ENCODE measurements around the gene ZP1. TPM values are rescaled to one million over a fixed set of nuclear protein-coding genes. Genes with fewer than 3 reads are reported as not detected.

ZP1 gene
- total RNA-seq, 4 donors from 2014 or later: 0.34 to 10.0 (median 1.5) TPM; not detected in 1

- TF ChIP-seq, protein P1, sequence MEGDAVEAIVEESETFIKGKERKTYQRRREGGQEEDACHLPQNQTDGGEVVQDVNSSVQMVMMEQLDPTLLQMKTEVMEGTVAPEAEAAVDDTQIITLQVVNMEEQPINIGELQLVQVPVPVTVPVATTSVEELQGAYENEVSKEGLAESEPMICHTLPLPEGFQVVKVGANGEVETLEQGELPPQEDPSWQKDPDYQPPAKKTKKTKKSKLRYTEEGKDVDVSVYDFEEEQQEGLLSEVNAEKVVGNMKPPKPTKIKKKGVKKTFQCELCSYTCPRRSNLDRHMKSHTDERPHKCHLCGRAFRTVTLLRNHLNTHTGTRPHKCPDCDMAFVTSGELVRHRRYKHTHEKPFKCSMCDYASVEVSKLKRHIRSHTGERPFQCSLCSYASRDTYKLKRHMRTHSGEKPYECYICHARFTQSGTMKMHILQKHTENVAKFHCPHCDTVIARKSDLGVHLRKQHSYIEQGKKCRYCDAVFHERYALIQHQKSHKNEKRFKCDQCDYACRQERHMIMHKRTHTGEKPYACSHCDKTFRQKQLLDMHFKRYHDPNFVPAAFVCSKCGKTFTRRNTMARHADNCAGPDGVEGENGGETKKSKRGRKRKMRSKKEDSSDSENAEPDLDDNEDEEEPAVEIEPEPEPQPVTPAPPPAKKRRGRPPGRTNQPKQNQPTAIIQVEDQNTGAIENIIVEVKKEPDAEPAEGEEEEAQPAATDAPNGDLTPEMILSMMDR (IDR thresholded peaks at IDR 0.05; ENCODE audit: low read depth): no peak
These were observed 23.4 kb downstream of the ZP1 start for GRCh38 chr11:60890696-60891095.

GRCh38 chr11:60891103-60891741 lies 23.9 kb downstream of the ZP1 start:
- TF ChIP-seq, protein P1 (IDR thresholded peaks at IDR 0.05; ENCODE audit: low read depth): no peak

GRCh38 chr11:60895687-60896086 lies 28.3 kb downstream of the ZP1 start:
- TF ChIP-seq, protein P1 (IDR thresholded peaks at IDR 0.05; ENCODE audit: low read depth): no peak

GRCh38 chr11:60897496-60897895 lies 30.2 kb downstream of the ZP1 start:
- TF ChIP-seq, protein P1 (IDR thresholded peaks at IDR 0.05; ENCODE audit: low read depth): no peak

GRCh38 chr11:60899046-60899936 lies 31.9 kb downstream of the ZP1 start:
- TF ChIP-seq, protein P1 (IDR thresholded peaks at IDR 0.05; ENCODE audit: low read depth): no peak

GRCh38 chr11:60899977-60900376 lies 32.6 kb downstream of the ZP1 start:
- TF ChIP-seq, protein P1 (IDR thresholded peaks at IDR 0.05; ENCODE audit: low read depth): no peak

- TF ChIP-seq, protein P1 (IDR thresholded peaks at IDR 0.05; ENCODE audit: low read depth): no peak
These were observed 33.5 kb downstream of the ZP1 start for GRCh38 chr11:60900673-60901404.
